ENCODE data around the gene OGFOD1.

GRCh38 chr16:56479469-56479868, 28.1 kb downstream of the OGFOD1 start:
- no peak for TF ChIP-seq CTCF (IDR thresholded peaks at IDR 0.05)
- no peak for TF ChIP-seq ZFX (IDR thresholded peaks at IDR 0.05; ENCODE audit: borderline replicate concordance)

Data from 22Rv1 (cell line).